Lung (tissue), 12 donors: Measurements from ENCODE around the gene ADK. TPM values are rescaled to one million over a fixed set of nuclear protein-coding genes. Genes with fewer than 3 reads are reported as not detected.

ENCODE experiments used
- ATAC-seq: fragments of 200-7000 bp; cut with Tn5 transposase; one replicate; pipeline ENCODE4 v1.9.1; 2020; ENCODE audit warnings: moderate number of reproducible peaks; ENCODE audit not compliant: insufficient read depth, low FRiP score
- DNase-seq, 3 donors: peaks; one replicate each; pipeline ENCODE4 v3.0.0-alpha.2; 2013 to 2017
- H3K27ac ChIP-seq, 2 donors: one replicate each; pipeline ENCODE4 v1.5.1; 2013; ENCODE audit warnings: mild to moderate bottlenecking in 2 of 2, moderate library complexity in 2 of 2, control low read depth in 1 of 2, inconsistent platforms in 1 of 2, low read depth in 1 of 2, low read length in 1 of 2
- H3K27me3 ChIP-seq, 3 donors: one replicate each; pipeline ENCODE4 v1.5.1; 2013; ENCODE audit warnings: low read length in 2 of 3; ENCODE audit not compliant: control insufficient read depth in 3 of 3, insufficient read depth in 3 of 3
- H3K36me3 ChIP-seq, 4 donors: one replicate each; pipeline ENCODE4 v1.5.1; 2013; ENCODE audit warnings: low read length in 4 of 4, mild to moderate bottlenecking in 1 of 4, moderate library complexity in 1 of 4; ENCODE audit not compliant: control insufficient read depth in 4 of 4, insufficient read depth in 4 of 4
- H3K4me1 ChIP-seq, 5 donors: one replicate each; pipeline ENCODE4 v1.5.1; 2013; ENCODE audit warnings: low read length in 5 of 5, mild to moderate bottlenecking in 2 of 5, moderate library complexity in 1 of 5; ENCODE audit not compliant: control insufficient read depth in 5 of 5, insufficient read depth in 5 of 5
- H3K4me3 ChIP-seq: one replicate; pipeline ENCODE4 v1.5.1; 2013; ENCODE audit warnings: mild to moderate bottlenecking, control low read depth, moderate library complexity
- H3K9ac ChIP-seq, 2 donors: one replicate each; pipeline ENCODE4 v1.5.1; 2013; ENCODE audit warnings: low read length in 2 of 2, control low read depth in 1 of 2; ENCODE audit not compliant: insufficient read depth in 1 of 2
- H3K9me3 ChIP-seq, 4 donors: one replicate each; pipeline ENCODE4 v1.5.1; 2013; ENCODE audit warnings: low read length in 3 of 4, mild to moderate bottlenecking in 1 of 4, moderate library complexity in 1 of 4; ENCODE audit not compliant: control insufficient read depth in 4 of 4, insufficient read depth in 3 of 4
- WGBS, 2 donors: extraction: QIAGEN DNeasy Blood & Tissue Kit; methylation state at CpG; one replicate each; pipeline ENCODE4 v1.1.7; 2013; 5-methylcytosine and 5-hydroxymethylcytosine counted together
- polyA plus RNA-seq, 2 donors: library from polyadenylated mRNA; stranded (reverse); fragments of 200-250 nt; gene quantifications; one replicate each; pipeline ENCODE4 v1.2.1, GENCODE V29; 2013
- total RNA-seq, 2 donors: library from RNA; depleted of rRNA in 1 of 2; stranded (reverse); fragments of >200 nt in 1 of 2; gene quantifications; one replicate each; pipeline ENCODE4 v1.2.1, GENCODE V29; 2014 to 2021
- TF ChIP-seq, protein P1 (sequence below): IDR thresholded peaks from 2 replicates; pipeline ENCODE4 v1.5.1; 2012; ENCODE audit warnings: mild to moderate bottlenecking; ENCODE audit errors: control extremely low read depth, extremely low read depth
- donor health status: control.
- donor health status: control.
- donor health status: Bipolar disorder and iron deficiency.
- donor health status: healthy.
- donor health status: DM: yes; HTN: yes; CAD: no.

The ADK gene
- total and polyA plus RNA-seq, 4 donors: 31.6 to 82.3 (median 42.9) TPM

DNA sequence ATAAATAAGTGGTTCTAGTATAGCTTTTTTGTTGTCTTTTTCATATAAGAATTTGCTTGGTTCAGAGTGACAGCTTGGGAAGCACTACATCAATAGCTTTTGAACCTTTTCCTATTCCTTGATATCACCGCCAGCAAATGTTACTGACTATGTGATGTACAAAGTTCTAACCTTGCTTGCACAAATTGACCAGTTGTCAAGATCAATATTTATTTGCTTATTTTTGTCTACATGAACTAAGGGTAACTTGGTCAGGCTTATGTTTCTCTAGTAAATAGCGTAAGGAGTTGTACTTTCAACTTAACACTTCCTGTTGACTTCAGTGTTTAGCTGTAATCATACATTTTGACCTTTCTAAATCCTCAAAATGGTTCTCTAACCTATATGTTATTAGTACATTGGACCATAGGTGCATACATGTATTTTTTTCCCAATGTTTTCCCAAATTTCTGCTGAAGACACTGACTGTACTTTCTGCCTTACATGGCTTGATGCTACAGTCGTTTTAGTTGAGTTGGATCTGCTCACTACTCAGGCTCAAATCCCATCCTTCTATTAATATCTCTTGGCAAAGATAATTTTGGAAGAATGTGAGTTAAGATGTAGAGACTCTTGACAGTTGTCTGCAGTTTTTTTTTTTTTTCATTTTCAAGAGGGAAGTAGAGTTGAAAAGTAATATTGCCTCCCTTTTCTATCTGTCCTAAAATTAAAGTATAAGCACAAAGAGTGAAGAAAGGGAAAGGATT, 436.3 kb downstream of the ADK start:
- Histone ChIP-seq H3K36me3 (no peaks in the 10 kb centered on the region), H3K4me3 (no peak overlapping the region), H3K4me1 (peaks cover 0 to 68% (median 18%) of the 10 kb centered on the region in 5 donors), H3K9me3 (no peaks in the 10 kb centered on the region), H3K9ac (no peak overlapping the region), H3K27me3 (no peaks in the 10 kb centered on the region), H3K27ac (peak overlapping the region in 1 of 2 donors; percentile 45)
- ATAC-seq (no peak), DNase-seq (peak in 2 of 3 donors; percentile 48 to 60)
- TF ChIP-seq, protein P1, sequence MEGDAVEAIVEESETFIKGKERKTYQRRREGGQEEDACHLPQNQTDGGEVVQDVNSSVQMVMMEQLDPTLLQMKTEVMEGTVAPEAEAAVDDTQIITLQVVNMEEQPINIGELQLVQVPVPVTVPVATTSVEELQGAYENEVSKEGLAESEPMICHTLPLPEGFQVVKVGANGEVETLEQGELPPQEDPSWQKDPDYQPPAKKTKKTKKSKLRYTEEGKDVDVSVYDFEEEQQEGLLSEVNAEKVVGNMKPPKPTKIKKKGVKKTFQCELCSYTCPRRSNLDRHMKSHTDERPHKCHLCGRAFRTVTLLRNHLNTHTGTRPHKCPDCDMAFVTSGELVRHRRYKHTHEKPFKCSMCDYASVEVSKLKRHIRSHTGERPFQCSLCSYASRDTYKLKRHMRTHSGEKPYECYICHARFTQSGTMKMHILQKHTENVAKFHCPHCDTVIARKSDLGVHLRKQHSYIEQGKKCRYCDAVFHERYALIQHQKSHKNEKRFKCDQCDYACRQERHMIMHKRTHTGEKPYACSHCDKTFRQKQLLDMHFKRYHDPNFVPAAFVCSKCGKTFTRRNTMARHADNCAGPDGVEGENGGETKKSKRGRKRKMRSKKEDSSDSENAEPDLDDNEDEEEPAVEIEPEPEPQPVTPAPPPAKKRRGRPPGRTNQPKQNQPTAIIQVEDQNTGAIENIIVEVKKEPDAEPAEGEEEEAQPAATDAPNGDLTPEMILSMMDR: no peak
- WGBS, 2 donors: 72 to 89% methylated on average over 3 of the region's 3 CpGs

DNA sequence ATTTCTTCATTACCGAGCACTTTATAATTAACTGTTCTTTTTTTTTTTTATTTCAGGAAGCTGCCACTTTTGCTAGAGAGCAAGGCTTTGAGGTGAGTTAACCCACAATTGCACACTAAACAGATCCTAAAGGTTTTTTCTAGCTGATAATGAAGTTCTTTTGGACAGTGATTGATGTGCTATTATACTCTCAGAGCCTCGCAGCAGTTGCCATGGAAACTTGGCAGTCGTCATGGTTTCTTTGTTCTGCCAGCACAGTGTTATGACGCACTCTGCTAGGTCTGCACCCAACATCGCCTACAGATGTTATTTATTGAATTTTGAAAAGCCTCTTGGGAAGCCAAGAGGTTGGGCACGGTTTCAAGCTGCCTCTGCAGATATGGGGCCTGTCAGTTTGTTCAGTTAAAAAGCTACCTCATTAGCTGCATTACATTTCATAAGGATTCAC, 438.2 kb downstream of the ADK start:
- H3K4me3 ChIP-seq: no peak overlapping the region
- no peak overlapping the region for H3K9ac ChIP-seq
- WGBS, 2 donors: 15 to 28% methylated on average over 6 of the region's 6 CpGs
- no peaks in the 10 kb centered on the region for H3K27me3 ChIP-seq
- peaks cover 0 to 80% (median 21%) of the 10 kb centered on the region in 5 donors for H3K4me1 ChIP-seq
- DNase-seq (peak; percentile 95 to 99 (median 99)), ATAC-seq (peak; percentile 73)
- no peaks in the 10 kb centered on the region for H3K9me3 ChIP-seq
- no peak overlapping the region for H3K27ac ChIP-seq
- no peaks in the 10 kb centered on the region for H3K36me3 ChIP-seq
- TF ChIP-seq, protein P1: no peak

DNA sequence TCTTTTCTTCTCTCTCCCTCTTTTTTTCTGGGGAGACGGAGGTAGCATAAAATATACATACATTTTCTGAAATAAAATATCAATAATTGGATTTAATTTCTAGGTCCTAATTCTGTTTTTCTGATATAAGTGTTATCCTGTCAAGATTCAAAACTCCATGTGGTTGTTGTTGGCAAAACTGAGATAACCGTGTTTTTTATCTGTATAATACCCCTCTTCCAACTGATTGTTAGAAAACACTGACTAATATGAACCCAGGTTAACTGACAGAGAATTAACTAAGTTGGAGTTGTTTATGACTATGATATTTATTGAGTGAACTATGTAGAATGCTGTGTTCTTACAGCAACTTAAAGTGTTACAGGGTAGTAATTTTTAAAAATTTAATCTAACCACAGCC, 438.8 kb downstream of the ADK start:
- no peaks in the 10 kb centered on the region for H3K27me3 ChIP-seq
- WGBS, 2 donors: 57 to 79% methylated on average over 2 of the region's 2 CpGs
- H3K4me1 ChIP-seq: peaks cover 0 to 78% (median 21%) of the 10 kb centered on the region in 5 donors
- TF ChIP-seq, protein P1: no peak
- DNase-seq (no peak), ATAC-seq (no peak)
- peak overlapping the region in 1 of 2 donors; percentile 40 for H3K9ac ChIP-seq
- no peaks in the 10 kb centered on the region for H3K36me3 ChIP-seq
- no peaks in the 10 kb centered on the region for H3K9me3 ChIP-seq
- no peak overlapping the region for H3K4me3 ChIP-seq
- H3K27ac ChIP-seq: peak overlapping the region in 1 of 2 donors; percentile 50
